ENCODE data around the gene CEP135. TPM values are rescaled to one million over a fixed set of nuclear protein-coding genes. Genes with fewer than 3 reads are reported as not detected.

The CEP135 gene
- total and polyA plus RNA-seq, 2 donors (not counting 3 experiments of a cell fraction or from before 2014, with no cell fraction given) = 2.8 to 15.3 TPM

DNA sequence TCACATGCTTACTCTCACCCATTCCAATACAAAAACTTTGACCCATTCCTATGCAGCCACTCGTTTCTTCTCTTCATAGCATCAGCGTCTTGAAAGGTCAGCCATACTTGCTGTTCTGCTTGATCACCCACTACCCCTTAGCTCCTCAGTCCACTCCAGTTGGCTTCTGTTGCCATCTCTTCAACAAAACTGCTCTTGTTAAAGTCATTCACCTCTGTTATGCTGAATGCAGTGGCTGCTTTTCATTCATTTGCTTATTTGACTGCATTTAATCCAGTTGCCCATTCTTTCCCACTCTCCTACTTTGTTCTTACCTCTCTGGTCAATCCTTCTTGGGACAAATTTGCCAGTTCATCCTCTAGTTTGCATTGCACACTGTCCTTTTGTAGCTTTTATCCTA is 24.9 kb downstream of the CEP135 start:
- Histone ChIP-seq H4K20me1 (replicated peaks; ENCODE audit: control insufficient read depth, extremely low read depth, insufficient read depth, low read length) (no peaks in the 10 kb centered on the region), H3K4me3 (replicated peaks in 1 of 3; ENCODE audit: insufficient read depth in 1 of 3, low read depth in 1 of 3, low read length in 3 of 3) (no peak overlapping the region), H3K9me3 (replicated peaks; ENCODE audit: control insufficient read depth, insufficient read depth, low read length) (no peaks in the 10 kb centered on the region), H3K9me1 (replicated peaks; ENCODE audit: control insufficient read depth, extremely low read depth, insufficient read depth, low read length) (no peaks in the 10 kb centered on the region), H3K27me3 (ENCODE audit: control insufficient read depth in 2 of 2, insufficient read depth in 2 of 2, low read length in 2 of 2) (no peaks in the 10 kb centered on the region), H3K36me3 (ENCODE audit: control insufficient read depth in 2 of 2, extremely low read depth in 1 of 2, insufficient read depth in 2 of 2, low read length in 2 of 2) (peaks cover 0 to 3% of the 10 kb centered on the region in 2 experiments), H3K27ac (ENCODE audit: insufficient read depth, low read depth, low read length) (no peak overlapping the region), H3K9ac (replicated peaks; ENCODE audit: extremely low read depth, insufficient read depth, low read length) (no peak overlapping the region), H3K79me2 (ENCODE audit: control insufficient read depth, insufficient read depth, low read length) (no peaks in the 10 kb centered on the region), H3K4me2 (ENCODE audit: insufficient read depth, low read length) (no peak overlapping the region), H3K4me1 (ENCODE audit: control insufficient read depth, extremely low read depth, insufficient read depth, low read length) (no peaks in the 10 kb centered on the region), H2AFZ (ENCODE audit: low read depth, low read length) (no peak overlapping the region)
- CTCF ChIA-PET = interaction anchor here (1.8 kb wide), 1 partner anchor 17 kb away, joined by 3 read pairs; no protein-coding TSS in a partner anchor
- BruUV-seq (replicated peaks) = no TSS peak
- no peak for DNase-seq (ENCODE audit: low read depth, low spot score)
- dilution Hi-C loops (cut with MboI; ENCODE audit: extremely low pct_ligation_motif_present, low sequenced_read_pairs) = no loop called here
- TF ChIP-seq EZH2 (IDR thresholded peaks at IDR 0.05; ENCODE audit: borderline replicate concordance, low read depth, low read length, severe bottlenecking) (no peak), FOS (IDR thresholded peaks at IDR 0.05; ENCODE audit: borderline replicate concordance, insufficient read depth, low read length) (no peak), POLR2AphosphoS5 (IDR thresholded peaks at IDR 0.05; ENCODE audit: insufficient read depth, low read depth, low read length) (no peak), MYC (IDR thresholded peaks at IDR 0.05; ENCODE audit: low read depth, low read length) (no peak), POLR2A (IDR thresholded peaks at IDR 0.05; ENCODE audit: low read depth, low read length) (no peak), JUN (IDR thresholded peaks at IDR 0.05; ENCODE audit: borderline replicate concordance, insufficient read depth, insufficient read length, low read depth) (no peak), GATA2 (IDR thresholded peaks at IDR 0.05; ENCODE audit: insufficient read depth, insufficient read length, low read depth, low read length) (no peak)
- TF ChIP-seq, protein P1, sequence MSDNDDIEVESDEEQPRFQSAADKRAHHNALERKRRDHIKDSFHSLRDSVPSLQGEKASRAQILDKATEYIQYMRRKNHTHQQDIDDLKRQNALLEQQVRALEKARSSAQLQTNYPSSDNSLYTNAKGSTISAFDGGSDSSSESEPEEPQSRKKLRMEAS (IDR thresholded peaks at IDR 0.05; ENCODE audit: insufficient read depth, insufficient read length) = no peak
- TF ChIP-seq, protein P2, sequence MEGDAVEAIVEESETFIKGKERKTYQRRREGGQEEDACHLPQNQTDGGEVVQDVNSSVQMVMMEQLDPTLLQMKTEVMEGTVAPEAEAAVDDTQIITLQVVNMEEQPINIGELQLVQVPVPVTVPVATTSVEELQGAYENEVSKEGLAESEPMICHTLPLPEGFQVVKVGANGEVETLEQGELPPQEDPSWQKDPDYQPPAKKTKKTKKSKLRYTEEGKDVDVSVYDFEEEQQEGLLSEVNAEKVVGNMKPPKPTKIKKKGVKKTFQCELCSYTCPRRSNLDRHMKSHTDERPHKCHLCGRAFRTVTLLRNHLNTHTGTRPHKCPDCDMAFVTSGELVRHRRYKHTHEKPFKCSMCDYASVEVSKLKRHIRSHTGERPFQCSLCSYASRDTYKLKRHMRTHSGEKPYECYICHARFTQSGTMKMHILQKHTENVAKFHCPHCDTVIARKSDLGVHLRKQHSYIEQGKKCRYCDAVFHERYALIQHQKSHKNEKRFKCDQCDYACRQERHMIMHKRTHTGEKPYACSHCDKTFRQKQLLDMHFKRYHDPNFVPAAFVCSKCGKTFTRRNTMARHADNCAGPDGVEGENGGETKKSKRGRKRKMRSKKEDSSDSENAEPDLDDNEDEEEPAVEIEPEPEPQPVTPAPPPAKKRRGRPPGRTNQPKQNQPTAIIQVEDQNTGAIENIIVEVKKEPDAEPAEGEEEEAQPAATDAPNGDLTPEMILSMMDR (IDR thresholded peaks at IDR 0.05; ENCODE audit: extremely low read depth in 1 of 2, insufficient read depth in 1 of 2, low read depth in 1 of 2, low read length in 2 of 2) = no peak
- FAIRE-seq = no peak
- intact Hi-C loops (cut with micrococcal nuclease) = no loop called here
- POLR2A ChIA-PET = no interaction called here
